Measurements from ENCODE around the gene WWC1. TPM values are rescaled to one million over a fixed set of nuclear protein-coding genes. Genes with fewer than 3 reads are reported as not detected.
A peak's percentile ranks its signal among the peaks of the same experiment; 100 is the strongest.

Gene WWC1
- total RNA-seq, 1 donor from 2014 or later = 20.8 TPM

- no peak for FAIRE-seq
These were observed 73.5 kb downstream of the WWC1 start for GRCh38 chr5:168364750-168365550.

GRCh38 chr5:168365581-168366081, 74.2 kb downstream of the WWC1 start:
- no peak for FAIRE-seq
- H3K27me3 ChIP-seq (ENCODE audit: control insufficient read depth, insufficient read depth, low read length) = no peaks in the 10 kb centered on the region
- DNase-seq (ENCODE audit: low read depth) = peak; percentile 92
- no peaks in the 10 kb centered on the region for H3K36me3 ChIP-seq (ENCODE audit: control insufficient read depth, insufficient read depth, low read length)
- TF ChIP-seq, protein P1, sequence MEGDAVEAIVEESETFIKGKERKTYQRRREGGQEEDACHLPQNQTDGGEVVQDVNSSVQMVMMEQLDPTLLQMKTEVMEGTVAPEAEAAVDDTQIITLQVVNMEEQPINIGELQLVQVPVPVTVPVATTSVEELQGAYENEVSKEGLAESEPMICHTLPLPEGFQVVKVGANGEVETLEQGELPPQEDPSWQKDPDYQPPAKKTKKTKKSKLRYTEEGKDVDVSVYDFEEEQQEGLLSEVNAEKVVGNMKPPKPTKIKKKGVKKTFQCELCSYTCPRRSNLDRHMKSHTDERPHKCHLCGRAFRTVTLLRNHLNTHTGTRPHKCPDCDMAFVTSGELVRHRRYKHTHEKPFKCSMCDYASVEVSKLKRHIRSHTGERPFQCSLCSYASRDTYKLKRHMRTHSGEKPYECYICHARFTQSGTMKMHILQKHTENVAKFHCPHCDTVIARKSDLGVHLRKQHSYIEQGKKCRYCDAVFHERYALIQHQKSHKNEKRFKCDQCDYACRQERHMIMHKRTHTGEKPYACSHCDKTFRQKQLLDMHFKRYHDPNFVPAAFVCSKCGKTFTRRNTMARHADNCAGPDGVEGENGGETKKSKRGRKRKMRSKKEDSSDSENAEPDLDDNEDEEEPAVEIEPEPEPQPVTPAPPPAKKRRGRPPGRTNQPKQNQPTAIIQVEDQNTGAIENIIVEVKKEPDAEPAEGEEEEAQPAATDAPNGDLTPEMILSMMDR (IDR thresholded peaks at IDR 0.05; ENCODE audit: insufficient read depth, low read length, severe bottlenecking) = peak; percentile 78
- no peak overlapping the region for H3K4me3 ChIP-seq (ENCODE audit: low read depth, low read length)

More at GRCh38 chr5:168364750-168365550, 73.5 kb downstream of the WWC1 start:
- Histone ChIP-seq H3K27me3 (ENCODE audit: control insufficient read depth, insufficient read depth, low read length) (no peaks in the 10 kb centered on the region), H3K4me3 (ENCODE audit: low read depth, low read length) (no peak overlapping the region), H3K36me3 (ENCODE audit: control insufficient read depth, insufficient read depth, low read length) (no peaks in the 10 kb centered on the region)
- DNase-seq (ENCODE audit: low read depth) = peak; percentile 74
- TF ChIP-seq, protein P1 (IDR thresholded peaks at IDR 0.05; ENCODE audit: insufficient read depth, low read length, severe bottlenecking) = no peak

DNA sequence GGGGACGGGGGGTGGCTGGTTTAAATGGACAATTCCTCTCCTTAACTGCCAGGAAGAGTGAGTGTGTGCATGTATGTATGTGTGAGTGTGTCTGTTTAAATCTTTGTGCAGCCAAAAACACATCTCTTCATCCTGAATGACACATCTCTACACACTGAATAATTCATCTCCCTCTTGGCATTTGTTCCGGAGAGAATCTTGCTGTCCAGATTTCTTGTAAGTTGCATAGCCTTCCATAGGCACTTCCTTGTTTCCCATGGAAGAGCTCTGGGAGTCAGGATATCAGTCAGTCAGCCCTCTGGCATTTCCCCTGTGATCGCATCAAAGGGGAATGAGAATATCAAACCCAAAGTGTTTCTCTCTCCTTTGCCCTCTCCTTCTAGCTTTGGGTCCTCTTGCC, 74.7 kb downstream of the WWC1 start:
- DNase-seq (ENCODE audit: low read depth) = peak; percentile 94
- no peak for FAIRE-seq
- Histone ChIP-seq H3K27me3 (ENCODE audit: control insufficient read depth, insufficient read depth, low read length) (no peaks in the 10 kb centered on the region), H3K36me3 (ENCODE audit: control insufficient read depth, insufficient read depth, low read length) (no peaks in the 10 kb centered on the region), H3K4me3 (ENCODE audit: low read depth, low read length) (no peak overlapping the region)
- TF ChIP-seq, protein P1 (IDR thresholded peaks at IDR 0.05; ENCODE audit: insufficient read depth, low read length, severe bottlenecking) = no peak

DNA sequence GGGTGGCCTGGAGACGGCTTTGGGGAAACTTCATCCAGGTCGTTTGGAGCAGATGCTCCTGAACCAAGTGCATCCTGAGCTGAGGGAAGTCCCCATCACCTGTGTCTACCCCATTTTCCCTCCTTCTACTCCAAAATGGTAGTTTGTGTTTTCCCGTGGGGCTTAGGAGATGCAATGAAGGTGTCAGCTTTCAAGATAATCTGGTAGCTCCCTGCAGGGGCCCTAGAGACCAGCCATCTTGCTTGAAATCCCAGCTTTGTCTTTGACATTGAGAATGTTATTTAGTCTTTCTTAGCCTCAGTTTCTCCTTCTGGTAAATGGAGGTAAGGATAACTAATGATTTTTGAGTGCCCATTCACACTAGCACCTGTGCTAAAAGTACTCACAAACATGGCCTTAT, 77.4 kb downstream of the WWC1 start:
- FAIRE-seq = no peak

GRCh38 chr5:168370831-168371230, 79.4 kb downstream of the WWC1 start:
- TF ChIP-seq, protein P1 (IDR thresholded peaks at IDR 0.05; ENCODE audit: insufficient read depth, low read length, severe bottlenecking) = no peak
- no peaks in the 10 kb centered on the region for H3K27me3 ChIP-seq (ENCODE audit: control insufficient read depth, insufficient read depth, low read length)
- FAIRE-seq (peak; percentile 28), DNase-seq (ENCODE audit: low read depth) (no peak)
- no peak overlapping the region for H3K4me3 ChIP-seq (ENCODE audit: low read depth, low read length)
- H3K36me3 ChIP-seq (ENCODE audit: control insufficient read depth, insufficient read depth, low read length) = peaks cover 2% of the 10 kb centered on the region

More for the DNA sequence above, 77.4 kb downstream of the WWC1 start:
- no peak for DNase-seq (ENCODE audit: low read depth)
- Histone ChIP-seq H3K36me3 (ENCODE audit: control insufficient read depth, insufficient read depth, low read length) (peaks cover 2% of the 10 kb centered on the region), H3K27me3 (ENCODE audit: control insufficient read depth, insufficient read depth, low read length) (no peaks in the 10 kb centered on the region), H3K4me3 (ENCODE audit: low read depth, low read length) (no peak overlapping the region)
- TF ChIP-seq, protein P1 (IDR thresholded peaks at IDR 0.05; ENCODE audit: insufficient read depth, low read length, severe bottlenecking) = no peak

All from bronchial epithelial cell (primary cell).